H1 (cell line): ENCODE results near the gene PCYT1A.

ENCODE experiments used
- ASH2L ChIP-seq: fragments of 200-600, 300-600 bp; sonication (generic); IDR thresholded peaks from one replicate; pipeline ENCODE4 v1.7.1; 2017; ENCODE audit warnings: low read length
- EZH2 ChIP-seq: fragments of 200-600 bp; sonication (generic); IDR thresholded peaks from 2 replicates; pipeline ENCODE4 v1.7.1; 2012; ENCODE audit warnings: low read depth, mild to moderate bottlenecking, moderate library complexity, low read length, inconsistent platforms; ENCODE audit not compliant: severe bottlenecking
- HDAC2 ChIP-seq, 2 experiments: fragments of 300-600 bp in 1 of 2; sonication (generic) in 1 of 2; IDR thresholded peaks; 2 replicates each; pipeline ENCODE4 v1.6.1; 2011 to 2012; ENCODE audit warnings: low read depth in 2 of 2, low read length in 2 of 2, mild to moderate bottlenecking in 2 of 2, moderate library complexity in 2 of 2, borderline replicate concordance in 1 of 2, inconsistent platforms in 1 of 2
- JUND ChIP-seq: IDR thresholded peaks from 2 replicates; pipeline ENCODE4 v1.6.1; 2011; ENCODE audit warnings: mild to moderate bottlenecking, improper control_type of control experiment, low read length
- KDM5A ChIP-seq: fragments of 200-600 bp; IDR thresholded peaks from 2 replicates; pipeline ENCODE4 v1.7.1; 2012; ENCODE audit warnings: mild to moderate bottlenecking, low read length, inconsistent platforms, mixed read lengths
- POLR2A ChIP-seq, 2 experiments: IDR thresholded peaks; 1 replicate in 1 of 2; 2 replicates in 1 of 2; pipeline ENCODE4 v1.6.1; 2011; ENCODE audit warnings: low read depth in 2 of 2, low read length in 2 of 2, mild to moderate bottlenecking in 2 of 2; ENCODE audit errors: control extremely low read depth in 1 of 2
- POLR2AphosphoS5 ChIP-seq: IDR thresholded peaks from 2 replicates; pipeline ENCODE4 v1.6.1; 2011; ENCODE audit warnings: low read depth, low read length
- SRF ChIP-seq: IDR thresholded peaks from 2 replicates; pipeline ENCODE4 v1.6.1; 2011; ENCODE audit warnings: mild to moderate bottlenecking, low read depth, low read length, moderate library complexity
- TAF7 ChIP-seq: optimal IDR thresholded peaks from 2 replicates; pipeline ENCODE3; 2011; ENCODE audit warnings: low read depth, mild to moderate bottlenecking, inconsistent platforms, low read length, moderate library complexity, borderline replicate concordance
- TEAD4 ChIP-seq: IDR thresholded peaks from 2 replicates; pipeline ENCODE4 v1.6.1; 2012; ENCODE audit warnings: low read depth, low read length, inconsistent platforms, mixed read lengths
- ZNF274 ChIP-seq: IDR thresholded peaks from 2 replicates; pipeline ENCODE4 v1.7.0; 2012; ENCODE audit warnings: low read length, borderline replicate concordance; ENCODE audit errors: extremely low read depth
- TF ChIP-seq, protein P1 (sequence below), 3 experiments: IDR thresholded peaks; 1 replicate in 2 of 3; 2 replicates in 1 of 3; pipeline versions ENCODE4 v1.5.1 to v1.6.1; 2011; ENCODE audit warnings: low read length in 3 of 3, mild to moderate bottlenecking in 3 of 3, inconsistent platforms in 2 of 3, low read depth in 1 of 3, moderate library complexity in 1 of 3; ENCODE audit not compliant: insufficient read depth in 1 of 3; ENCODE audit errors: control extremely low read depth in 1 of 3
- TF ChIP-seq, protein P2 (sequence below): IDR thresholded peaks from 2 replicates; pipeline ENCODE4 v1.6.1; 2012; ENCODE audit warnings: low read length, inconsistent platforms
- TF ChIP-seq, protein P3 (sequence below): IDR thresholded peaks from 2 replicates; pipeline ENCODE4 v1.6.1; 2012; ENCODE audit warnings: inconsistent platforms

DNA sequence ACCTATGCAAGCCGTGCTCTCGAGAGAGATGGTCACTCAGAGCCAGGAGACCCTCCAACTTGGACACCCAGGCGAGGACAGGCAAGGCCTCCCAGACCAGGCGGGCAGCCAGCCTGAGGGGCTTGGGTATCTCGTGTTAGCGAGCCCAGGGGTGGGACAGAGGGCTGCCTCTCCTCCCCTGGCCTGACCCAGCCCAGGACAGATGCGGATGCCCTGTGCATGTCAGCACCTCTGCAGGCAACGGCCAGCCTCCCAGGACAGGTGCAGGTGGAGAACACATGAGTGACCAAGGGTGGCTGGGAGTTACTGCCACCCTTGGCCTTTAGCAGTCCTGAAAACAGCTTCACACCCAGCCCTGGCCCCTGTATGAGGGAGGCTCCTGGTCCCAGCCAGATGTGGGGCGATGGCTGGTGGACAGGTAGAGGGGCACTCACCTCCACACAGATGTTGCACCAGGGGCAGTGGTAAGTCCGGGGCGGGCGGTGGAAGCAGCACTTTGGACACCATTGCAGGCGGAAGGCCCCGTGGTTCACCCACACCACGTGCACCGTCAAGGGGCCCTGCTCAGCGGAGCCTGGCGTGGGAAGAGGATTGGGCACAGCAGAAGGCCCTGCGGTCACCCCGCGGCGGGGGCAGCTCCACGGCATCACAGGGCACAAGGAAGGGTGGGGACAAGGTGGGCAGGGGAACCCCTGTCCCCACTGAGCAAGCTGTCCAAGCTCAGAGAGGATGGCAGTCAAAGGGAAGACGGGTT is 78.4 kb downstream of the PCYT1A start:
- TF ChIP-seq TEAD4 (no peak), EZH2 (no peak), TAF7 (no peak), ASH2L (no peak), JUND (no peak), SRF (no peak), KDM5A (no peak), POLR2AphosphoS5 (no peak), ZNF274 (no peak), POLR2A (IDR thresholded peaks at IDR 0.05; ENCODE audit: control extremely low read depth in 1 of 2, low read depth in 2 of 2, low read length in 2 of 2) (no peak), HDAC2 (IDR thresholded peaks at IDR 0.05; ENCODE audit: borderline replicate concordance in 1 of 2, low read depth in 2 of 2, low read length in 2 of 2) (no peak)
- TF ChIP-seq, protein P1, sequence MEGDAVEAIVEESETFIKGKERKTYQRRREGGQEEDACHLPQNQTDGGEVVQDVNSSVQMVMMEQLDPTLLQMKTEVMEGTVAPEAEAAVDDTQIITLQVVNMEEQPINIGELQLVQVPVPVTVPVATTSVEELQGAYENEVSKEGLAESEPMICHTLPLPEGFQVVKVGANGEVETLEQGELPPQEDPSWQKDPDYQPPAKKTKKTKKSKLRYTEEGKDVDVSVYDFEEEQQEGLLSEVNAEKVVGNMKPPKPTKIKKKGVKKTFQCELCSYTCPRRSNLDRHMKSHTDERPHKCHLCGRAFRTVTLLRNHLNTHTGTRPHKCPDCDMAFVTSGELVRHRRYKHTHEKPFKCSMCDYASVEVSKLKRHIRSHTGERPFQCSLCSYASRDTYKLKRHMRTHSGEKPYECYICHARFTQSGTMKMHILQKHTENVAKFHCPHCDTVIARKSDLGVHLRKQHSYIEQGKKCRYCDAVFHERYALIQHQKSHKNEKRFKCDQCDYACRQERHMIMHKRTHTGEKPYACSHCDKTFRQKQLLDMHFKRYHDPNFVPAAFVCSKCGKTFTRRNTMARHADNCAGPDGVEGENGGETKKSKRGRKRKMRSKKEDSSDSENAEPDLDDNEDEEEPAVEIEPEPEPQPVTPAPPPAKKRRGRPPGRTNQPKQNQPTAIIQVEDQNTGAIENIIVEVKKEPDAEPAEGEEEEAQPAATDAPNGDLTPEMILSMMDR (IDR thresholded peaks at IDR 0.05; ENCODE audit: control extremely low read depth in 1 of 3, insufficient read depth in 1 of 3, low read depth in 1 of 3, low read length in 3 of 3) = no peak
- TF ChIP-seq, protein P2, sequence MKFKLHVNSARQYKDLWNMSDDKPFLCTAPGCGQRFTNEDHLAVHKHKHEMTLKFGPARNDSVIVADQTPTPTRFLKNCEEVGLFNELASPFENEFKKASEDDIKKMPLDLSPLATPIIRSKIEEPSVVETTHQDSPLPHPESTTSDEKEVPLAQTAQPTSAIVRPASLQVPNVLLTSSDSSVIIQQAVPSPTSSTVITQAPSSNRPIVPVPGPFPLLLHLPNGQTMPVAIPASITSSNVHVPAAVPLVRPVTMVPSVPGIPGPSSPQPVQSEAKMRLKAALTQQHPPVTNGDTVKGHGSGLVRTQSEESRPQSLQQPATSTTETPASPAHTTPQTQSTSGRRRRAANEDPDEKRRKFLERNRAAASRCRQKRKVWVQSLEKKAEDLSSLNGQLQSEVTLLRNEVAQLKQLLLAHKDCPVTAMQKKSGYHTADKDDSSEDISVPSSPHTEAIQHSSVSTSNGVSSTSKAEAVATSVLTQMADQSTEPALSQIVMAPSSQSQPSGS = no peak
- TF ChIP-seq, protein P3, sequence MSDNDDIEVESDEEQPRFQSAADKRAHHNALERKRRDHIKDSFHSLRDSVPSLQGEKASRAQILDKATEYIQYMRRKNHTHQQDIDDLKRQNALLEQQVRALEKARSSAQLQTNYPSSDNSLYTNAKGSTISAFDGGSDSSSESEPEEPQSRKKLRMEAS = no peak
